ENCODE data around the gene ZNF441.

GRCh38 chr19:11833541-11833940, 66.7 kb downstream of the ZNF441 start:
- TF ChIP-seq CTCF (IDR thresholded peaks at IDR 0.05) (no peak), POLR2AphosphoS5 (IDR thresholded peaks at IDR 0.05) (no peak), POLR2A (IDR thresholded peaks at IDR 0.05) (no peak)
